OCI-LY1 (cell line): ENCODE results near the gene TTC33.

Experiments used
- CTCF ChIP-seq: fragments of 200-600 bp; sonication (generic), shearing (Covaris generic); IDR thresholded peaks from 2 replicates; pipeline ENCODE4 v1.5.1; 2017; ENCODE audit warnings: mild to moderate bottlenecking, antibody characterized with exemption, low read length, moderate library complexity, mixed read lengths
- EZH2 ChIP-seq: fragments of 200-600 bp; sonication (generic), shearing (Covaris generic); IDR thresholded peaks from 2 replicates; pipeline ENCODE4 v1.8.0; 2017; ENCODE audit warnings: borderline replicate concordance, mixed run types, mild to moderate bottlenecking, antibody characterized with exemption, low read length, moderate library complexity, mixed read lengths

GRCh38 chr5:40677456-40677855 is 78.3 kb downstream of the TTC33 start:
- no peak for TF ChIP-seq EZH2
- TF ChIP-seq CTCF, result no peak
